Measurements from ENCODE around the gene TMC6. TPM values are rescaled to one million over a fixed set of nuclear protein-coding genes. Genes with fewer than 3 reads are reported as not detected.

TMC6 gene
- total RNA-seq (2016; rRNA removed; fragmentation: Illumina TruSeq; extraction: Trizol) = 20.4 and 48.4 TPM in 2 replicates
- total RNA-seq (2016; cell fraction: cytosol; rRNA removed; fragmentation: Illumina TruSeq; extraction: Trizol; ENCODE audit: low read depth) = 21.4 and 23.6 TPM in 2 replicates
- total RNA-seq (2016; cell fraction: insoluble cytoplasmic fraction; rRNA removed; fragmentation: Illumina TruSeq; extraction: Trizol) = 19.7 and 47.9 TPM in 2 replicates
- 29.0 and 34.4 TPM in 2 replicates for total RNA-seq (2016; cell fraction: membrane; rRNA removed; fragmentation: Illumina TruSeq; extraction: Trizol)
- total RNA-seq (2016; cell fraction: nucleus; rRNA removed; fragmentation: Illumina TruSeq; extraction: Trizol) = 47.2 and 55.0 TPM in 2 replicates
- 99.1 and 118 TPM in 2 replicates for polyA plus RNA-seq (2011; rRNA removed)
- 42.4 and 70.8 TPM in 2 replicates for polyA plus RNA-seq (2011; cell fraction: cytosol; rRNA removed)
- 648 and 982 TPM in 2 replicates for polyA plus RNA-seq (2011; cell fraction: nucleus; rRNA removed)
- polyA plus RNA-seq (2012) = 45.7 and 50.3 TPM in 2 replicates
- polyA plus RNA-seq (2016; cell fraction: cytosol; fragmentation: Illumina TruSeq; extraction: Trizol; ENCODE audit: low read depth) = 8.9 and 10.6 TPM in 2 replicates
- 16.1 and 17.9 TPM in 2 replicates for polyA plus RNA-seq (2016; cell fraction: insoluble cytoplasmic fraction; fragmentation: Illumina TruSeq; extraction: Trizol; ENCODE audit: low read depth)
- polyA plus RNA-seq (2016; cell fraction: membrane; fragmentation: Illumina TruSeq; extraction: Trizol; ENCODE audit: low read depth) = 18.2 and 19.0 TPM in 2 replicates
- 126 and 147 TPM in 2 replicates for polyA plus RNA-seq (2016; cell fraction: nucleus; fragmentation: Illumina TruSeq; extraction: Trizol; ENCODE audit: insufficient read depth, low read depth)
- polyA minus RNA-seq (2011; rRNA and poly(A)+ RNA removed; ENCODE audit: low replicate concordance) = 23.3 and 152 TPM in 2 replicates
- 48.9 and 63.1 TPM in 2 replicates for polyA minus RNA-seq (2011; cell fraction: cytosol; rRNA and poly(A)+ RNA removed)
- polyA minus RNA-seq (2011; cell fraction: nucleus; rRNA and poly(A)+ RNA removed) = 92.6 and 109 TPM in 2 replicates
- percentile 61 among the genes with signal in this experiment for Bru-seq, nascent RNA
- BruChase-seq, experiment 1, labeled RNA remaining after a 6-hour chase = percentile 75 among the genes with signal in this experiment
- BruChase-seq, experiment 2, labeled RNA remaining after a 2-hour chase = percentile 69 among the genes with signal in this experiment
- long read RNA-seq, experiment 1, full-length matches to known transcripts = 8 of 40 reads
- long read RNA-seq, experiment 1, partial matches to known transcripts = 19 of 40 reads
- long read RNA-seq, experiment 1, other reads (novel, unspliced or antisense) = 13 of 40 reads
- long read RNA-seq, experiment 2, full-length matches to known transcripts = 40 of 147 reads
- long read RNA-seq, experiment 2, partial matches to known transcripts = 44 of 147 reads
- long read RNA-seq, experiment 2, other reads (novel, unspliced or antisense) = 63 of 147 reads

- Histone ChIP-seq H3K9ac (ENCODE audit: insufficient read depth, low read depth, low read length) (peak within 1 kb of the TSS; percentile 90), H3K4me3 (replicated peaks in 1 of 3; ENCODE audit: insufficient read depth in 1 of 3, low read depth in 2 of 3, low read length in 3 of 3) (peak within 1 kb of the TSS; percentile 67 to 95 (median 86)), H4K20me1 (ENCODE audit: insufficient read depth, low read length) (peaks cover 3% of the 10 kb centered on the region; the same call in 1 of the 2 replicates), H3K27me3 (ENCODE audit: control insufficient read depth in 1 of 2, insufficient read depth in 2 of 2, low read length in 2 of 2) (no peaks in the 10 kb centered on the region), H3K4me1 (ENCODE audit: insufficient read depth, low read length) (peaks cover 55% of the 10 kb centered on the region), H3K4me2 (ENCODE audit: low read depth, low read length) (peak within 1 kb of the TSS; percentile 90), H3K36me3 (replicated peaks in 1 of 2; ENCODE audit: control insufficient read depth in 1 of 2, insufficient read depth in 2 of 2, low read length in 2 of 2) (peaks cover 17 to 23% of the 10 kb centered on the region in 2 experiments; a peak in 4 of 5 replicates), H2AFZ (ENCODE audit: low read length) (no peak within 1 kb of the TSS), H3K27ac (ENCODE audit: extremely low read length, insufficient read depth, low read length) (peak within 1 kb of the TSS; percentile 91), H3K79me2 (ENCODE audit: insufficient read depth, low read length) (peaks cover 18% of the 10 kb centered on the region), H3K9me3 (ENCODE audit: low read length) (no peaks in the 10 kb centered on the region)
- BruUV-seq (replicated peaks) = no TSS peak
- in situ Hi-C loops (cut with HindIII; ENCODE audit: extremely low pct_ligation_motif_present, low pct_unique_long_range_greater_than_20kb) (no loop called here), intact Hi-C loops (cut with micrococcal nuclease; ENCODE audit: unreplicated experiment) (loop anchor here (5.0 kb wide), 1 partner anchor 39 kb away; the partner anchor contains the start of gene SYNGR2)
- FAIRE-seq = peak; percentile 74
- POLR2A ChIA-PET = interaction anchor here (0.7 to 4.4 kb wide), 11 partner anchors 9 to 1973 kb away, joined by 3 to 57 read pairs (median 8); partner anchors contain the start of genes AFMID and TK1
- DNase-seq (ENCODE audit: low spot score) = peak; percentile 87
- peak; percentile 58 for ATAC-seq
- WGBS (ENCODE audit: low lambda C conversion rate) = 0% methylated on average over 6 of the region's 54 CpGs
- CTCF ChIA-PET (ENCODE audit: low intra/inter-chr PET ratio, low total read pairs) = no interaction called here
- TF ChIP-seq TARDBP (CRISPR knock-in tag; IDR thresholded peaks at IDR 0.05) (peak; percentile 36), ZNF234 (CRISPR knock-in tag; conservative IDR thresholded peaks at IDR 0.05) (no peak), MXD3 (CRISPR knock-in tag; IDR thresholded peaks at IDR 0.05) (peak; percentile 68; the same call in 1 of the 2 replicates), SSRP1 (CRISPR knock-in tag; IDR thresholded peaks at IDR 0.05) (0 out of 2 replicates have a peak, but pooled peaks have one; percentile 46), NONO (IDR thresholded peaks at IDR 0.05) (no peak), NONO (CRISPR knock-in tag; conservative IDR thresholded peaks at IDR 0.05) (peak; percentile 36; the same call in 1 of the 2 replicates), DBP (CRISPR knock-in tag; IDR thresholded peaks at IDR 0.05; ENCODE audit: not compliant biosample characterization) (peak; percentile 51), ZBED4 (CRISPR knock-in tag; IDR thresholded peaks at IDR 0.05; ENCODE audit: borderline replicate concordance) (0 out of 2 replicates have a peak, but pooled peaks have one; percentile 65), XBP1 (CRISPR knock-in tag; IDR thresholded peaks at IDR 0.05) (no peak), ZGPAT (CRISPR knock-in tag; IDR thresholded peaks at IDR 0.05) (peak; percentile 70; the same call in 1 of the 2 replicates)
Measured at GRCh38 chr17:78128551-78129350, at the start of gene TMC6. Gene TMC6, minus strand, starts transcription at chr17:78128755. Its CDS starts 1,923 bp downstream, at chr17:78126832.

All from HepG2 (cell line).